NCI-H2081 (cell line): ENCODE measurements around the gene MS4A12.
"Not testable (repeated sequence)": the region's sequence is repeated elsewhere in the genome, so short reads cannot be mapped to it uniquely, and the experiment has no call there.

Experiments used
- DNase-seq, 2 experiments: peaks; one replicate each; lab custom pipeline; 2025; lab: John Stamatoyannopoulos, UW

MS4A12 gene, protein sequence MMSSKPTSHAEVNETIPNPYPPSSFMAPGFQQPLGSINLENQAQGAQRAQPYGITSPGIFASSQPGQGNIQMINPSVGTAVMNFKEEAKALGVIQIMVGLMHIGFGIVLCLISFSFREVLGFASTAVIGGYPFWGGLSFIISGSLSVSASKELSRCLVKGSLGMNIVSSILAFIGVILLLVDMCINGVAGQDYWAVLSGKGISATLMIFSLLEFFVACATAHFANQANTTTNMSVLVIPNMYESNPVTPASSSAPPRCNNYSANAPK

GRCh38 chr11:60492488-60493009 is at the start of gene MS4A12:
Gene MS4A12 (plus strand): TSS chr11:60492778. CDS start chr11:60497319, 4,541 bp downstream.
- no peak for DNase-seq

GRCh38 chr11:60447070-60447469 is 45.5 kb upstream of the MS4A12 start:
- no peak for DNase-seq

DNA sequence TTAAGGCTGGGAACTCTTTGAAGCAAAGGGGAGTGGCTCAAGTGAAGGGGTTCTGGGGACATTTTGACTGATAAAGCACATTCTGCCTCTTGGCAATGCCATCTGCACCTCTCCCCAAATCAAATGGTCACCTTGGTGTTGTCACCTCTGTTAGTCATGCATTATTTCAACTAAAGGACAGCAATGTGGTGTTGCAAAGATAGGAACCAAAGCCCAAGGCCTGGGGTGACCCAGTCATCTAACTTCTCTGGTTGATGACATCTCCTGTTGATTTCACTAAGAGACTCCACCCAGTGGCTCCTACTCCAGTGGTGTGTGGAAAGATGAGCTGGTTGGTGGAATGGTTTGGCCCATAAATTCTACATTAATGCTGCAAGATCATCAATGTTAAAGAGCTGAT is 44.7 kb upstream of the MS4A12 start:
- no peak for DNase-seq

DNA sequence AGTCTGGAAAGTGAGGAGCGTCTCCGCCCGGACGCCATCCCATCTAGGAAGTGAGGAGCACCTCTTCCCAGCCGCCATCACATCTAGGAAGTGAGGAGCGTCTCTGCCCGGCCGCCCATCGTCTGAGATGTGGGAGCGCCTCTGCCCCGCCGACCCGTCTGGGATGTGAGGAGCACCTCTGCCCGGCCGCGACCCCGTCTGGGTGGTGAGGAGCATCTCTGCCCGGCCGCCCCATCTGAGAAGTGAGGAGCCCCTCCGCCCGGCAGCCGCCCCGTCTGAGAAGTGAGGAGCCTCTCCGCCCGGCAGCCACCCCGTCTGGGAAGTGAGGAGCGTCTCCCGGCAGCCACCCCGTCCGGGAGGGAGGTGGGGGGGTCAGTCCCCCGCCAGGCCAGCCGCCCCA is 41.4 kb upstream of the MS4A12 start:
- DNase-seq: not testable (repeated sequence)

GRCh38 chr11:60454212-60454611 is 38.4 kb upstream of the MS4A12 start:
- no peak for DNase-seq

DNA sequence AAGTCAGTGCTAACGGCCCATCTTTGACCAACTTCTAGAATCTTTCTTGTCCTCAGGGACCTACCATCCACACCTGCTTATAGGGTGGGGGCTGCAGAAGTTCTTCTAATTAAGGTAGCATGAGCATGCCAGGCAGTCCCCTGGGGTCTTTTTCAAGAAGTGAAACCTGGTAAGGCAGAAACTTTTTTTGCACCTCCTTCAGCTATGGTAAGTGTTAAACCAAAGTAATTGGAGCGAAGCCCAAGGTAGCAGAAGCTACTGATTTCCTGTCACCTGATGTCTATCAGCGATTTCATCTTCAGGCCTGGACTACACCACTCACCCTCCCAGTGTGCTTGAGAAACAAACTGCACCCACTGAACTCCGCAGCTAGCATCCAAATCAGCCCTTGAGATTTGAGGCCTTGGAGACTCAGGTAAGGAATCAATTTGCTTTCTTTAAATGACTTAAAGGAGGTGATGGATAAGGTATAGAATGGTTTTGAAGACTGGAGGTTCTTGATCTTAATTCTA is 37.0 kb upstream of the MS4A12 start, which contains the start of gene MS4A1:
MS4A1 (plus strand) TSS at position 317 of the 512 bp plus-strand sequence. CDS start 6,528 bp downstream, outside the sequence.
- DNase-seq: no peak

GRCh38 chr11:60457576-60457975 is 35.0 kb upstream of the MS4A12 start:
- DNase-seq: no peak

DNA sequence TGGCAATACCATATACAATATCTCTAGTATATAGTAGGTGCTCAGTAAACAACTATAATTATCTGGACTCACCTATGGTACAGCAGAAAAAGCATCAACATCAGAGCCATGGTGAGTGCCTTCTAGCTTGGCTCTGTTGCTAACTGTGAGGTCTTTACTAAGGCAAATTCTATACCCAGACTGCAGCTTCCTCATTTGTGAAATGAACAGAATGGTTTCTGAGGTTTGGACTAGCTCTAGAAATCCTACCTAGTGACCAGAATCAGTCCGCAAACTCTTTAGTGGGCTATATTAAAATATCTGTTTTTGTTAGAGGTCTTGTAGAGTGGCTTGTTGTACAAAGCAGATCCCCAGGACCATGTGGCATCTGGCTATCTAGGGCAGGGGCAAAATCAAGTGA is 33.2 kb upstream of the MS4A12 start:
- DNase-seq: no peak

- no peak for DNase-seq
Measured at GRCh38 chr11:60468829-60469228, 23.7 kb upstream of the MS4A12 start.

DNA sequence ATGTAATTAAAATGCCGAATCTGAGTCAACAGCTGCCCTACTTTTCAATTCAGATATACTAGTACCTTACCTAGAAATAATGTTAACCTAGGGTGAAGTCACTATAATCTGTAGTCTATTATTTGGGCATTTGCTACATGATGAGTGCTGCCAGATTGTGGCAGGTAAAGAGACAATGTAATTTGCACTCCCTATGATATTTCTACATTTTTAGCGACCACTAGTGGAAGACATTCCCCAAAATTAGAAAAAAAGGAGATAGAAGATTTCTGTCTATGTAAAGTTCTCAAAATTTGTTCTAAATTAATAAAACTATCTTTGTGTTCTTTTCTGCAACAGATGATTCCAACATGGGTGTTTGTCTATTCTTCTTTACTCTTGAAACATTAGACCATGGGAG is 22.9 kb upstream of the MS4A12 start:
- DNase-seq: no peak

DNA sequence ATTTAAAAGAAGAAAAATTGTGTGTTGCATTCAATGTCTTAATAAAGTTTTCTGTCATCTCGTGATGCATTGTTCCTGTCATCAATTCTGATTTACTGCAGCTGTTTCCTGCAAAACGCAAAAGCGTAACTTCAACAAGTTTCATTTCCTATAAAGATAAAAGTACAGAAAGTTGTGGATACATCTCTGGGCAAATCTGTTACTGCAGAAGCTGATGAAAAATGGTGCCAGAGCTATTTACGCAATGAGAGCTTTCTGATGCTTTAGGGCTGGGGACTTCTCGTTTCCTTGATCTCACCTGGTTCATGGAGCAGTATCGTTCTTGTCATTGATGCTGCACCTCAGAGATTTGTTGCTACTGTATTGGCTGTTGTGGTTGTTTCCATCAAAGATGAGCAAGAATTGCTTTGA is 15.5 kb upstream of the MS4A12 start:
- DNase-seq: no peak

DNA sequence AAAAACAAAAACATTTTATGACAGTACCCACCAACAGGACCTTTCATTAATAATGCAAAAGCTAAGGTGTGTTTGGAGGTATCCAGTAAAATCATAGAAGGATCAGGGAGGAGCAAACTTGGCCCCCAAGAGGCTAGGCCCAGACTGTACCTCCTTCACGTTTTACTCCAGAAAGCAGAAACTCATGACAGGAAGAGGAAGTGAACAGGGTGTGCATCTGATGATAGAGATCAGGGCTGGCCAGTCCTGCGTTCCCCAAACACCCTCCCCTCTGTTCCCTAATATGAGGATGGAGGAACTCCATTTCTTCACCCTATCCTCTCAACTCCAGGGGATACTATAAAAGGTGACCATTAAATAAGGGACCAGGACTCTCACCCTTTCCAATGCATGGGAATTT is 10.2 kb upstream of the MS4A12 start:
- no peak for DNase-seq

GRCh38 chr11:60485987-60486386 is 6.6 kb upstream of the MS4A12 start:
- peak in 1 of 2 experiments; percentile 12 for DNase-seq

DNA sequence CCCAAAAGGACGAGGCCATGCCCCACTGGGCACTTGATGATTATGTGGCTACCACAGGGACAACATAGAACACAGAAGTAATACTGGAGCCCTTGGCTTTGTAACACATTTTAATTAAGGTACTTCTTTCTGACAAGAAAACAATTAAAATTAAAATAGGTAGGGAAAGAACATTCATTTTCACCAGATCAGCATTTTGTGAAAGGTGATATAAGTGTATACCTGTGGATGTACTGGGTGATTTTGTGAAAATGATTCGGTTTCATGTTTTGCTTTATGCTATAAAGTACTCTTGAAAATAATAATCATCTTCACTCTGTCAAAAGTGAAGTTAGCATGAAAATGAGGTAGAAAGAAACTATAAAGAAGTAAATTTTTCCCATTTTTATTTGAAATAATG is 876 bp downstream of the MS4A12 start:
- no peak for DNase-seq

DNA sequence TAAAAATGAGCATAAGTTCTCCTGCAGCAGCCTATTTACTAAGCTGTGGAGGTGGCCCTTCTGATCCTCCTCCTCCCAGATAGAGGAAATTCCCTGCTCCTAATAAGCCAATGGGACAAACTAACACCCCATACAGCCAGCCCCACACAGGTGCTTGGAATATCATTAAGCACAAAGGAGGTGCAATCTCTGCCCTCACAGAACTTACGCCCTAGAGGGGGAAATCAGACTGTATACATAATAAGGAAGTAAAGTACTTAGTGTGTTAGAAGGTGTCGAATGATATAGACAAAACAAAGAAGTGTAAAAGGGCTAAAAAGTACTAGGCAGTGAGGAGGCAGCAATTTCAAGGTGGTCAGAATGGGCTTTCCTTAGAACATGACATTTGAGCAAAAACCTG is 5.8 kb downstream of the MS4A12 start:
- no peak for DNase-seq

GRCh38 chr11:60498853-60499252 is 6.3 kb downstream of the MS4A12 start:
- DNase-seq: no peak

GRCh38 chr11:60500276-60500910 is 7.8 kb downstream of the MS4A12 start:
- DNase-seq: no peak

DNA sequence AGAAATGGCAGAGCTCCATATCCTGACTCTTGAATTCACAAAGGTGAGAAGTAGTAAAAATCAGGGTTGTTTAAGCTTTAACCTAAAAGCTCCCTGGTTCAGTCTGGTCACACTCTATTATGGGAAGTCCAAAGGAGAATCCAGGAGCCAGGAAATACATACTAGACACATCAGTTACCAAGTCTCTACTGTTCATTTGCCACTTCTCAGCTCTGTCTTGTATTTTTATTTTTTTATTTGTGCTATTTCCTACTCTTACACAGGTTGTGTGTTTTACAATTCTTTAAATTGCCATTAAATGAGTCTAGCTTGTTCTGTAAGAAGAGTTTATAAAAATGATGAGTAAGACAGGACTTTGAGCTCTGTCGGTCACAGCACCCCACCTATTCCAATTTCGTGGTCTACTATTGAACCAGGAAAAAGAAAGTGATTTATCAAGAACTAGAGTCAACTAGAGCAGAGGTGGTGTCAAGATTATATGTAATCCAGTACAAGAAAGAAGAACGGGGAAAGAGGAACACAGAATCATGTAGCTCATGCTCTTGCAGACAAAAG is 9.7 kb downstream of the MS4A12 start:
- DNase-seq: no peak

DNA sequence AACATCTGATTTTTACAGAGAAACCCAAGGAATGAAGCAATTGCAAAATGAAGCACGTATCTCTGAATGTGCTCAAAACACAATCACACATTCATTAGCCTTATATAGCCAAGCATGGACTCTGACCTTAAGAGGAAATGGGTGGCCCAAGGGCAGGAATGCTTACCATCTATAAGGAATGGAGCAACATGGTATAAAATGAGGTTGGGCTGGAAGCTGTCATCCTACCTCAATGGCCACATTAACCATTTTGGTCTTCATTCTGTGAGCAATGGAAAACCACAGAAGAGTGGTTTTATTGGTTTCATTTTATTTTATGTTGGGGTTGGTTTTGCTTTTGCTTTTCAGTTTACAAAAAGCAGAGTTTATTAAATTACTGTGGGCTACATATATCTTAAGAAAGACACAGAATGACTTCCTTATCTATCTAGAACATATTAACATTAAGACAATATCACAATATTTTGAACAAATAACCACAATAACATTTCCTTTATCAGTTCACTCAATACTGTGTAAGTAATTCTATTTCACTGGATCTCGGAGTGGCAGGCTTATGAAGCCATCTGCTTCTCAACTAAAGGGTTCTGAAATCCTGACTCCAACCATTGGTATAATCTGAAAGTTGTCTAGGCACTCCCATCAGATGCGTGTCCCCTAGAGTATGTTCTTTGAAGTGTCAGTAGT is 11.8 kb downstream of the MS4A12 start:
- no peak for DNase-seq

GRCh38 chr11:60509609-60510008 is 17.0 kb downstream of the MS4A12 start:
- DNase-seq: not testable (repeated sequence)

DNA sequence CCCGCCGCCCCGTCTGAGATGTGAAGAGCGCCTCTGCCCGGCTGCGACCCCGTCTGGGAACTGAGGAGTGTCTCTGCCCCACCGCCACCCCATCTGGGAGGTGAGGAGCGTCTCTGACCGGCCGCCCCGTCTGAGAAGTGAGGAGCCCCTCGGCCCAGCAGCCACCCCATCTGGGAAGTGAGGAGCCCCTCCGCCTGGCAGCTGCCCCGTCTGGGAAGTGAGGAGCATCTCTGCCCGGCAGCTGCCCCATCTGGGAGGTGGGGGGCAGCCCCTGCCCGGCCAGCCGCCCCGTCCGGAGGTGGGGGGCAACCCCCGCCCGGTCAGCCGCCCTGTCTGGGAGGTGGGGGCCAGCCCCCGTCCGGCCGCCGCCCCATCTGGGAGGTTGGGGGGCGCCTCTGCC is 17.6 kb downstream of the MS4A12 start:
- DNase-seq: not testable (repeated sequence)

DNA sequence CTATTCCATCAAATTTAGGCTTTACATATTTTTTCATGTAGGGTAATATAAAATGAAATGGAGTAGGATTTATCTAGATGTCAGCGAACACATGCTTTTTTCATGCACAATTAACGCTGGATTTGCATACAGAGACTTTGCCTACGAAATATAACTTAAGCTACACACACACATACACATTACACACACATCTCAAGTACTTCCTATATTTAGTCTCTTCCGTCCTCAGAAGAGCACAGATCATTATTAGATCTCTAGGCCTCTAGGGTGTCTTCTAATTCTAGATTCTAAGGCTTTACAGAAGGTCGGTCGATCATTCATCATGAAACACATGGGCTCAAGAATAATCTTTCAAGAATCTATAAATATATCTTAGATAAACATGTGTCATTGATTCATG is 18.8 kb downstream of the MS4A12 start:
- no peak for DNase-seq
